Effector memory CD8-positive, alpha-beta T cell (primary cell): Measurements from ENCODE around the gene PRG2.
"Not testable (repeated sequence)": the region's sequence is repeated elsewhere in the genome, so short reads cannot be mapped to it uniquely, and the experiment has no call there.

Experiments used
- ATAC-seq: fragments of 150-1000 bp; cut with Tn5 transposase; replicated peaks from 2 replicates; pipeline ENCODE4 v1.10.0; 2021; ENCODE audit warnings: mild to moderate bottlenecking, moderate library complexity
- DNase-seq, 3 experiments: peaks; one replicate each; pipeline ENCODE4 v3.0.0; 2021
- H3K27ac Mint-ChIP-seq, 2 donors: one replicate each; pipeline ENCODE4 v1.8.0; 2022; ENCODE audit warnings: mild to moderate bottlenecking in 2 of 2, mixed read lengths in 2 of 2, moderate library complexity in 2 of 2
- H3K27me3 Mint-ChIP-seq, 2 donors: one replicate each; pipeline ENCODE4 v1.8.0; 2022; ENCODE audit warnings: mixed read lengths in 2 of 2
- H3K36me3 Mint-ChIP-seq: one replicate; pipeline ENCODE4 v1.8.0; 2022; ENCODE audit warnings: mild to moderate bottlenecking, moderate library complexity, mixed read lengths; ENCODE audit not compliant: insufficient read depth
- H3K4me1 Mint-ChIP-seq, 2 donors: one replicate each; pipeline ENCODE4 v1.8.0; 2022; ENCODE audit warnings: low read depth in 2 of 2, mixed read lengths in 2 of 2
- H3K4me3 Mint-ChIP-seq, 2 donors: one replicate each; pipeline ENCODE4 v1.8.0; 2022; ENCODE audit warnings: mild to moderate bottlenecking in 2 of 2, mixed read lengths in 2 of 2, moderate library complexity in 2 of 2
- H3K9me3 Mint-ChIP-seq, 2 donors: one replicate each; pipeline ENCODE4 v1.8.0; 2022; ENCODE audit warnings: mixed read lengths in 2 of 2

PRG2 gene

GRCh38 chr11:57349491-57350274 is 40.8 kb downstream of the PRG2 start:
- H3K27me3 Mint-ChIP-seq, result peaks cover 5 to 8% of the 10 kb centered on the region in 2 donors
- H3K4me1 Mint-ChIP-seq, result peaks cover 9 to 13% of the 10 kb centered on the region in 2 donors
- DNase-seq (peak; percentile 55 to 60 (median 58)), ATAC-seq (peak; percentile 54)
- no peak overlapping the region for H3K4me3 Mint-ChIP-seq
- H3K36me3 Mint-ChIP-seq, result peaks cover 2% of the 10 kb centered on the region
- no peaks in the 10 kb centered on the region for H3K9me3 Mint-ChIP-seq
- H3K27ac Mint-ChIP-seq, result no peak overlapping the region

DNA sequence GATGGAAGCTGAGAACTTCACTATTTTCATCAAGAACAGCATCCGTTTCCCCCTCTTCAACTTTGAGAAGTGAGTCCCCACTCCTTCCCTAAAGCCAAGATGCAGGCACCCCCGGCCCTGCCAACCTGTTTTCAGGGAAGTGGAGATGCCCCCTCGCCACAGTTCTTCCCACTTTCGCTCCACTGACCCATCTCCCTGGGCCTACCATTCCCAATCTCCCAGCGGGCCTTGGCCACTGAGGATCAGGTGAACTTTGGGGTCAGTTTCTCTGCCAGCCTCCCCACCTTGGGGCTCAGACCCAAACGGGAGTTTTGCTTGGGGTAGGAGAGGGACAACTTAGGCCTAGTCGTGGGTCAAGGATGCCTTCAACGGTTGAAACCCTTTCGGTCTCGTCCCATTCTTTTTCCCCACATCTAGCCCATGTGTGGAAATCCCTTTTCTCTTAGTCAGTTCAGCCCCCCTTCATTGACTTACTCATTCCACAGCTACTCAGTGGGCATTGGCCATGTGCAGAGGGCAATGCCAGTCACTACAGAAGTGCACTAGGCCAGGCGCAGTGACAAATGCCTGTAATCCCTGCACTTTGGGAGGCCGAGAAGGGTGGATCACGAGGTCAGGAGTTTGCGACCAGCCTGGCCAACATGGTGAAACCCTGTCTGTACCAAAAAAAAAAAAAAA is 41.7 kb downstream of the PRG2 start:
- Mint-ChIP-seq H3K27ac (no peak overlapping the region), H3K27me3 (no peaks in the 10 kb centered on the region), H3K36me3 (peaks cover 2% of the 10 kb centered on the region), H3K4me1 (peaks cover 9 to 13% of the 10 kb centered on the region in 2 donors), H3K4me3 (no peak overlapping the region), H3K9me3 (no peaks in the 10 kb centered on the region)
- DNase-seq (no peak), ATAC-seq (no peak)

DNA sequence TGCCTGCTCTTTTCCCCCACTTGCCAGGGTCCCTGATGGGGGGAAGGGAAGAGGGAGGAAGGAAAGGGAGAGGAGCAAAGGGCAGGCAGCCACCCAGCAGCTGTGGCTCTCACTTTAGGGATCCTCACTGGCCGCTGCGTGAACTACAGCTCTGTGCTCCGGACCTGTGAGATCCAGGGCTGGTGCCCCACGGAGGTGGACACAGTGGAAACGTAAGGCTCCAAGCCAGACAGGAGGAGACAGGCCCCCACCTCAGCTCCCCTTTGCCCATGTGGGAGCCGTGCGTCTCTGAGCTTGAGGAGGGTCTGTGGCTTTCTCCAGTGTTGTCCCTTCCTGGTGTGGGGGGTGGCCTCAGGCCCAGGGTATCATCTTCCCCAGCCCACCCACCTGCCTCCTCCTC is 42.4 kb downstream of the PRG2 start:
- no peak overlapping the region for H3K4me3 Mint-ChIP-seq
- H3K27ac Mint-ChIP-seq, result no peak overlapping the region
- no peaks in the 10 kb centered on the region for H3K27me3 Mint-ChIP-seq
- ATAC-seq, result no peak
- DNase-seq, result no peak
- peaks cover 2% of the 10 kb centered on the region for H3K36me3 Mint-ChIP-seq
- peaks cover 9 to 13% of the 10 kb centered on the region in 2 donors for H3K4me1 Mint-ChIP-seq
- H3K9me3 Mint-ChIP-seq, result no peaks in the 10 kb centered on the region

- H3K4me3 Mint-ChIP-seq, result no peak overlapping the region
- peaks cover 2% of the 10 kb centered on the region for H3K36me3 Mint-ChIP-seq
- H3K27ac Mint-ChIP-seq, result no peak overlapping the region
- peaks cover 9 to 13% of the 10 kb centered on the region in 2 donors for H3K4me1 Mint-ChIP-seq
- H3K27me3 Mint-ChIP-seq, result no peaks in the 10 kb centered on the region
- ATAC-seq (no peak), DNase-seq (no peak)
- no peaks in the 10 kb centered on the region for H3K9me3 Mint-ChIP-seq
These were observed 43.1 kb downstream of the PRG2 start for GRCh38 chr11:57347336-57347735.

GRCh38 chr11:57345555-57346211 is 44.8 kb downstream of the PRG2 start:
- Mint-ChIP-seq H3K27ac (no peak overlapping the region), H3K27me3 (no peaks in the 10 kb centered on the region), H3K9me3 (no peaks in the 10 kb centered on the region), H3K36me3 (peaks cover 2% of the 10 kb centered on the region), H3K4me3 (no peak overlapping the region), H3K4me1 (peaks cover 9 to 13% of the 10 kb centered on the region in 2 donors)
- DNase-seq (peak; percentile 62 to 65 (median 62)), ATAC-seq (peak; percentile 92)

DNA sequence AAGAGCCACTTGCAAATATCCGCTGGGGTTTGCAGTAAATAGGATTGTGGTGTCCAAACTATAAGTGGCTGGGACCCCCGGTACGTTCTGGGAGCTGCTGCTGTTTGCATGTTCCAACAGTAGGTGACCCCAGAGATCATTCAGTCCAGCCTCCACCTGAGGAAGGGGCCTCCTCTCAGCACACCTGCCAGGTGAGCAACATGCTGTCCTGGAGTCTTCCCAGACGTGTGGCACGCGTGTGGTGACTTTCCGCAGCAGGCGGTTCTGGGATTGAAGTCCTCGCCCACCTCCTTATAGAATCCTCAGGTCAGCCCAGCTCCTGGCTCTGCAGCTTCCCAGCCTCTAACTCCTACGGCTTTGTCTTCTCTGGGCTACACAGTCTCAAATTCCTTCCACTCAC is 45.6 kb downstream of the PRG2 start:
- Mint-ChIP-seq H3K27ac (no peak overlapping the region), H3K36me3 (peaks cover 2% of the 10 kb centered on the region), H3K4me1 (peaks cover 7 to 11% of the 10 kb centered on the region in 2 donors), H3K9me3 (no peaks in the 10 kb centered on the region), H3K27me3 (no peaks in the 10 kb centered on the region), H3K4me3 (no peak overlapping the region)
- no peak for ATAC-seq
- no peak for DNase-seq

DNA sequence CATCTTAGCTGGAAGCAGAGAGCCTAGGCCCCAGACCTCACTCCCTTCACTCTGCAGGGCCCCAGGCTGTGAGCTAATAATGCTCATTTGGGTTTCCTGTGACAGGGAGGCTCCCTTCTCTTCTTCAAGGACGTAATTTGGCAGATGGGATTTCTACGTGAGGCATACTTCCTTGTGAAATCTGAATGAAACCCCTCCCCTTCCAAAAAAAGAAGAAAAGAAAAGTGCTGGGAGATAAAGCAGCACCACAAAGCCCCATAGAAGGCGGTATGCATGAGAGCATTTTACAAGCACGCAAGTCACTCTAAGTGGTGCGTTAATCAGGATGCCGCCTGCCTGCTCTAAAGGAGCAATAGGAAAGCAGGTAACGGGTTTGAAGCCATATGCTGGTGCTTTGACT is 46.6 kb downstream of the PRG2 start:
- Mint-ChIP-seq H3K27me3 (no peaks in the 10 kb centered on the region), H3K9me3 (no peaks in the 10 kb centered on the region), H3K4me3 (no peak overlapping the region), H3K27ac (no peak overlapping the region), H3K4me1 (peaks cover 7 to 10% of the 10 kb centered on the region in 2 donors), H3K36me3 (peaks cover 2% of the 10 kb centered on the region)
- DNase-seq (no peak), ATAC-seq (no peak)

DNA sequence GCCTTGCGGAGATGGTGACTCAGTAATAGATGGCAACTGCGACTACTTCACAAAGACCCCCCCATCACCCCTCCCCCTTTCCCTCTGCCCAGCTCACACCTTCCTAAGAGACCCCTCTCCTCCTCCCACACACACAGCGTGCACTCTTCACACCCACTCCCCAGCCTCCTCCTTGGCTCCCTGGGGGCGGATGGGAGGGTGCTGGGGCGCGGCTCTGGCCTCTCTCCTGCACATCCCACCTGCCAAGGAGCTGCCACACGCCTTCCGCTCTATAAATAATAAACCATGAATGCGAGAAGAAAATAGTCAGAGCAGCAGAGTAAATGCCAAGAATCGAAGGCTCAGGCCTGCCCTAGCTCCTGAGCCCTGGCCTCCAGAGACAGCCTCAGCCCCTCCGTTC is 47.7 kb downstream of the PRG2 start:
- Mint-ChIP-seq H3K36me3 (no peaks in the 10 kb centered on the region), H3K9me3 (no peaks in the 10 kb centered on the region), H3K27me3 (no peaks in the 10 kb centered on the region), H3K27ac (no peak overlapping the region), H3K4me3 (no peak overlapping the region), H3K4me1 (peaks cover 7 to 9% of the 10 kb centered on the region in 2 donors)
- DNase-seq (no peak), ATAC-seq (no peak)

- Mint-ChIP-seq H3K27ac (no peak overlapping the region), H3K9me3 (no peaks in the 10 kb centered on the region), H3K4me3 (no peak overlapping the region), H3K4me1 (peaks cover 10 to 11% of the 10 kb centered on the region in 2 donors), H3K27me3 (no peaks in the 10 kb centered on the region), H3K36me3 (no peaks in the 10 kb centered on the region)
- DNase-seq (no peak), ATAC-seq (no peak)
These were observed 49.1 kb downstream of the PRG2 start for GRCh38 chr11:57341250-57341808.

GRCh38 chr11:57340039-57340615 is 50.3 kb downstream of the PRG2 start:
- ATAC-seq (no peak), DNase-seq (no peak)
- Mint-ChIP-seq H3K27me3 (no peaks in the 10 kb centered on the region), H3K27ac (no peak overlapping the region), H3K4me3 (no peak overlapping the region), H3K9me3 (no peaks in the 10 kb centered on the region), H3K36me3 (peaks cover 4% of the 10 kb centered on the region), H3K4me1 (peaks cover 8 to 10% of the 10 kb centered on the region in 2 donors)

DNA sequence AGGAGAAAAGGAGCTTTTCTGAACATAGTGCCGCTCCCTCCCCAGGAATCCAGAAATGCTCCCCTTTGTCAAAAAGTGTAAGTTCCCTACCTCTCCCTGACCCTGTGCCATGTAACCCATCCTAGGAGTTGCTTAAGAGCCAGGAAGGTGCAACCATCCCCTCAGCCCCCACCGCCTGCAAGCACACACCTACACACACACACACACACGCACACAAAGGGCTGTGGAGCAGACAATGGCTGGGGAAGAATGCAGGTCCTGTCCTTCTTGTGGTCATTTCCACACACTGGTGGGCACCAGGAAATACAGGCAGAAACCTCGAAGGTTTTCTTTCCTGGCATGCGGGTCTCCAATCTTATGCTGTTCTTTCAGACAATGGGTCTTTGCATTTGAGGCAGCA is 51.1 kb downstream of the PRG2 start:
- DNase-seq, result no peak
- Mint-ChIP-seq H3K4me3 (no peak overlapping the region), H3K27ac (no peak overlapping the region), H3K27me3 (no peaks in the 10 kb centered on the region), H3K36me3 (peaks cover 10% of the 10 kb centered on the region), H3K4me1 (peaks cover 16 to 18% of the 10 kb centered on the region in 2 donors), H3K9me3 (no peaks in the 10 kb centered on the region)
- no peak for ATAC-seq

- Mint-ChIP-seq H3K27me3 (no peaks in the 10 kb centered on the region), H3K27ac (peak within 1 kb of the TSS in 1 of 2 donors; percentile 97), H3K36me3 (peaks cover 13% of the 10 kb centered on the region), H3K4me1 (peaks cover 24% of the 10 kb centered on the region in 2 donors), H3K9me3 (no peaks in the 10 kb centered on the region), H3K4me3 (no peak within 1 kb of the TSS)
- no peak for DNase-seq
- ATAC-seq, result no peak
These were observed 52.3 kb downstream of the PRG2 start, which contains the start of gene P2RX3 for GRCh38 chr11:57338142-57338541. Gene P2RX3 (plus strand): TSS chr11:57338352. CDS start chr11:57338551, 199 bp downstream.

GRCh38 chr11:57336856-57337255 is 53.6 kb downstream of the PRG2 start:
- peak overlapping the region; percentile 97 to 99 for H3K4me3 Mint-ChIP-seq

More at GRCh38 chr11:57336856-57337255, 53.6 kb downstream of the PRG2 start:
- Mint-ChIP-seq H3K36me3 (peaks cover 15% of the 10 kb centered on the region), H3K4me1 (peaks cover 24% of the 10 kb centered on the region in 2 donors), H3K27ac (peak overlapping the region; percentile 97 to 100)
- H3K27me3 Mint-ChIP-seq, H3K9me3 Mint-ChIP-seq, DNase-seq, ATAC-seq: not testable (repeated sequence)
